Left lung (tissue), 10 donors: ENCODE results near the gene KLHL35. TPM values are rescaled to one million over a fixed set of nuclear protein-coding genes. Genes with fewer than 3 reads are reported as not detected.

Source experiments
- ATAC-seq: fragments of 200-7000 bp; cut with Tn5 transposase; one replicate; pipeline ENCODE4 v1.9.1; 2020; ENCODE audit warnings: moderate library complexity
- DNase-seq, 4 donors: peaks; one replicate each; pipeline ENCODE4 v3.0.0-alpha.2; 2013 to 2020
- H3K27ac ChIP-seq, 2 donors: fragments of 200-600 bp; sonication (generic) in 1 of 2; one replicate each; pipeline versions ENCODE4 v1.5.0 to v1.8.0; 2020 to 2021
- H3K27me3 ChIP-seq, 2 donors: fragments of 200-600 bp; sonication (generic) in 1 of 2; one replicate each; pipeline versions ENCODE4 v1.5.0 to v1.8.0; 2020 to 2021
- H3K36me3 ChIP-seq, 2 donors: fragments of 200-600 bp; sonication (generic) in 1 of 2; one replicate each; pipeline versions ENCODE4 v1.5.0 to v1.8.0; 2020 to 2021
- H3K4me1 ChIP-seq, 2 donors: fragments of 200-600 bp; one replicate each; pipeline ENCODE4 v1.8.0; 2021
- H3K4me3 ChIP-seq, 2 donors: fragments of 200-600 bp; sonication (generic) in 1 of 2; one replicate each; pipeline versions ENCODE4 v1.5.0 to v1.8.0; 2020 to 2021; ENCODE audit warnings: mild to moderate bottlenecking in 1 of 2
- H3K9me3 ChIP-seq, 2 donors: fragments of 200-600 bp; sonication (generic) in 1 of 2; one replicate each; pipeline versions ENCODE4 v1.5.0 to v1.8.0; 2020 to 2021
- intact Hi-C, 2 donors: fragments of 100-400 bp; cut with DNase I; formaldehyde crosslinking; loops; one replicate each; pipeline versions ENCODE4 v1.11.2 to v1.14.2; 2022
- polyA plus RNA-seq, 6 donors: library from polyadenylated mRNA; unstranded; fragments of 120-200 nt; gene quantifications; one replicate each; pipeline ENCODE4 v1.2.1, GENCODE V29; 2013; ENCODE audit not compliant: insufficient read length in 6 of 6
- total RNA-seq, 2 donors: library from RNA; stranded (reverse); fragmentation: NEBNext Ultra II Directional; extraction: Animal tissue kit (Norgen Biotek cat#: 25700); gene quantifications; one replicate each; pipeline ENCODE4 v1.2.1, GENCODE V29; 2021
- TF ChIP-seq, protein P1 (sequence below), 2 donors: fragments of 200-600 bp; sonication (generic) in 1 of 2; IDR thresholded peaks; one replicate each; pipeline versions ENCODE4 v1.5.0 to v1.8.0; 2021; ENCODE audit warnings: antibody characterized with exemption in 2 of 2
- donor health status: DM: no; HTN: yes; CAD: no.
- donor health status: DM: no; HTN: no; CAD: no.

KLHL35 gene
- total and polyA plus RNA-seq, 8 donors: 1.1 to 2.1 (median 1.3) TPM

DNA sequence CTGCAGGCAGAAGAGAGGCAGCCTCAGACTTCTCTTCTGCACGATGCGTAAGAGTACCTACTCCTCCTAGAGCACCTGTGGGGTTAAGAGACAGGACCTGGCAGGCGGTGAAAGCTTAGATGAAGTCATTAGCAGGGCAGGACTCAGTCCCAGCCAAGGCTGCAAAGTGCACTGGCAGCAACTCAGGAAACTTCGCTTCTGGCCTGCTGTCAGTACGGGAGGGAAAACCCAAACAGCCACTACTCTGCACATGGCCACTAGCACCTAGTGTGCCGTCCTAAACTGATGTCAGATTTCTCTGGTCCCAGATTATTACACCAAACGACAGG lies 8.8 kb upstream of the KLHL35 start:
- ATAC-seq (peak; percentile 58), DNase-seq (no peak)
- Histone ChIP-seq H3K9me3 (no peaks in the 10 kb centered on the region), H3K4me1 (no peaks in the 10 kb centered on the region), H3K27me3 (no peaks in the 10 kb centered on the region), H3K27ac (no peak overlapping the region), H3K36me3 (peaks cover 0 to 3% of the 10 kb centered on the region in 2 donors), H3K4me3 (no peak overlapping the region)
- TF ChIP-seq, protein P1, sequence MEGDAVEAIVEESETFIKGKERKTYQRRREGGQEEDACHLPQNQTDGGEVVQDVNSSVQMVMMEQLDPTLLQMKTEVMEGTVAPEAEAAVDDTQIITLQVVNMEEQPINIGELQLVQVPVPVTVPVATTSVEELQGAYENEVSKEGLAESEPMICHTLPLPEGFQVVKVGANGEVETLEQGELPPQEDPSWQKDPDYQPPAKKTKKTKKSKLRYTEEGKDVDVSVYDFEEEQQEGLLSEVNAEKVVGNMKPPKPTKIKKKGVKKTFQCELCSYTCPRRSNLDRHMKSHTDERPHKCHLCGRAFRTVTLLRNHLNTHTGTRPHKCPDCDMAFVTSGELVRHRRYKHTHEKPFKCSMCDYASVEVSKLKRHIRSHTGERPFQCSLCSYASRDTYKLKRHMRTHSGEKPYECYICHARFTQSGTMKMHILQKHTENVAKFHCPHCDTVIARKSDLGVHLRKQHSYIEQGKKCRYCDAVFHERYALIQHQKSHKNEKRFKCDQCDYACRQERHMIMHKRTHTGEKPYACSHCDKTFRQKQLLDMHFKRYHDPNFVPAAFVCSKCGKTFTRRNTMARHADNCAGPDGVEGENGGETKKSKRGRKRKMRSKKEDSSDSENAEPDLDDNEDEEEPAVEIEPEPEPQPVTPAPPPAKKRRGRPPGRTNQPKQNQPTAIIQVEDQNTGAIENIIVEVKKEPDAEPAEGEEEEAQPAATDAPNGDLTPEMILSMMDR (IDR thresholded peaks at IDR 0.05): no peak
- intact Hi-C loops: no loop called here

DNA sequence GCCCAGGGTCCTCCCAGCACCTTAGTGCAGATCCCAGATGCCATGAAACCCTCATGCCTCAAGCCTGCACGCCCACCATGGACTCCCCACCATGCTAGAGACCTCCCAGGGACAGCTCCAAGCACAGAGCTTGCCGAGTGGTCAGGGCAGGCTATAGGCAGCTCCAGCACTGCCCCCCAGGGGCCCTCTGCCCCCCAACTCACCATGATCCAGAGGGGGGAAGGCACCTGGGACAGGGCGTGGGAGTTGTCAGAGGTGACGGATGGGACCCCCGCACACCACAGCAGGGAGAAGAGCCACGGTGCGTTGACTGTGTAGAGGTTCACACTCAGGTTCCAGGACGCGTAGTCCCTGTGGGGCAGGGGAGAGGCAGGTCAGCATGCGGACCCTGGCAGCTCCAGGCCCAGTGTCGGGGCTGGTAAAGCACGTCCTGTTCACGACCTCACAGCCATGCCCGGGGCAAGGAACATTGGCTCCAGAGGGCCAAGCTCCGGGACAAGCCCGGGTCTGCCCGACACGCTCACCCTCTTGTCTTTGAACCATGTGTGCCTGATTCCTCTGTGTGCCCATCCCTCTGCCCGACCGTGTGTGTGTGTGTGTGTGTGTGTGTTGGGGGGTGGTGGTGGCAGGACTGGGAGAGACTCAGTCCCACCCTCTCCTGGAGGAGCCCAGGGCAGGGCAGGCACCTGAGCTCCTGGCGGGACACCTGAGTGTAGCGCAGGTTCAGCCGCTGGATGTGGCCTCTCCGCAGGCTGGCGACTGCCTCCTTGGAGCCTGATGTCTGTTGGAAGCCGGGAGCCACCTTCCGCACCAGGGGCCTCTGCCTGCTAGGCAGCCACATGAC lies 8.2 kb upstream of the KLHL35 start:
- intact Hi-C loops: no loop called here
- H3K4me1 ChIP-seq: no peaks in the 10 kb centered on the region
- no peak overlapping the region for H3K27ac ChIP-seq
- TF ChIP-seq, protein P1 (IDR thresholded peaks at IDR 0.05): no peak
- H3K27me3 ChIP-seq: no peaks in the 10 kb centered on the region
- ATAC-seq (no peak), DNase-seq (no peak)
- H3K36me3 ChIP-seq: peaks cover 0 to 7% of the 10 kb centered on the region in 2 donors
- no peaks in the 10 kb centered on the region for H3K9me3 ChIP-seq
- H3K4me3 ChIP-seq: no peak overlapping the region

DNA sequence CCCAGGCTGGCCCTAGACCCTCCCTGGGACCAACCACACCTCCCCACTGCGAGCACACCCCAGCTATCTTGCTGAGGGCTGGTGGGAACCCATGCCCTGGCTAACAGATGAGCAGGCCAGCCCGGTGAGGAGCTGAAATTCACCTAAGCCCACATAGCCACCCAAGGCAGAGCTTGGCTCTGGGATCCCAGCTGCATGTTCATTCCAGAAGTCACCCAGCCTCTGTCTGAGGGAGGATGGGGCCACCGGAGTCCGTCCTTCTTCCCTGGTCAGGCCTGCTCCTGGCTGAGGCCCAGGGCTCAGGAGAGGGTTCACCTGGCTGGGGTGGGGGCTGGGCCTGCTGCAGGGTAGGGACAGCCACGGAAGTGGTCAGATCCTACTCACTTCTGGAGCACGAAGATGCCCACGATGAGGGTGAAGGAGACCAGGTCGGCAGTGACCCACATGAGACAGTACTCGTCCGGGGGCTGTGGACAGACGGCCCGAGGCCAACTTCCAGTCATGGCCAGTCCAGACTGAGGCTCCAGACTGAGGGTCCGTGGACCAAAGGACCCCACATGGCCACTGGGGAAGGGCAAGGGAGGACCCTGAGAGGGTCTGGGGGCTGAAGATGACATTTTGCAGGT lies 6.6 kb upstream of the KLHL35 start:
- no peak for ATAC-seq
- intact Hi-C loops: no loop called here
- H3K4me1 ChIP-seq: no peaks in the 10 kb centered on the region

DNA sequence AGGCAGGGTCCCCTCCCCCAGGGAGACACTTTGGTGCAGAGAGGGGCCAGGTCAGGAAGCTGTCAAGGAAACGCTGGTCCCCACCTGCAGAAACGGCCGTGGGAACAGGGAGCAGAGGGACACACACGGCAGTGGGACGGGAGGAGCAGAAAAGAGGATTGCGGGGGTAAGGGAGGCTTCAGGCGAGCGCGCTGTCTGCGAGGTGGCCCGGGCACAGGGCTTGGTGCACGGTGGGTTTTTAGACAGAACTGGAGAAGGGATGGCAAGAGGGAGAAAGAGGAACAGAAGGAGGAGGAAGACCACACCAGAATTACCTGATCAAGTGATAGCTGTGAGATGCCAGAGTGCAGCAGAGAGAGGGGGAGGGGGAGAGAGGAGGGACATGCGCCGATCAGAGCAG lies 6.0 kb upstream of the KLHL35 start:
- Histone ChIP-seq H3K4me1 (no peaks in the 10 kb centered on the region), H3K9me3 (no peaks in the 10 kb centered on the region), H3K27ac (no peak overlapping the region), H3K36me3 (peaks cover 0 to 7% of the 10 kb centered on the region in 2 donors), H3K27me3 (no peaks in the 10 kb centered on the region), H3K4me3 (no peak overlapping the region)
- intact Hi-C loops: no loop called here
- no peak for ATAC-seq
- TF ChIP-seq, protein P1 (IDR thresholded peaks at IDR 0.05): no peak
- DNase-seq: peak in 1 of 4 donors; percentile 53

More for the DNA sequence above, 6.6 kb upstream of the KLHL35 start:
- H3K9me3 ChIP-seq: no peaks in the 10 kb centered on the region
- no peak overlapping the region for H3K4me3 ChIP-seq
- no peak overlapping the region for H3K27ac ChIP-seq
- DNase-seq: peak in 1 of 4 donors; percentile 52
- H3K27me3 ChIP-seq: no peaks in the 10 kb centered on the region
- peaks cover 0 to 7% of the 10 kb centered on the region in 2 donors for H3K36me3 ChIP-seq
- TF ChIP-seq, protein P1 (IDR thresholded peaks at IDR 0.05): no peak

DNA sequence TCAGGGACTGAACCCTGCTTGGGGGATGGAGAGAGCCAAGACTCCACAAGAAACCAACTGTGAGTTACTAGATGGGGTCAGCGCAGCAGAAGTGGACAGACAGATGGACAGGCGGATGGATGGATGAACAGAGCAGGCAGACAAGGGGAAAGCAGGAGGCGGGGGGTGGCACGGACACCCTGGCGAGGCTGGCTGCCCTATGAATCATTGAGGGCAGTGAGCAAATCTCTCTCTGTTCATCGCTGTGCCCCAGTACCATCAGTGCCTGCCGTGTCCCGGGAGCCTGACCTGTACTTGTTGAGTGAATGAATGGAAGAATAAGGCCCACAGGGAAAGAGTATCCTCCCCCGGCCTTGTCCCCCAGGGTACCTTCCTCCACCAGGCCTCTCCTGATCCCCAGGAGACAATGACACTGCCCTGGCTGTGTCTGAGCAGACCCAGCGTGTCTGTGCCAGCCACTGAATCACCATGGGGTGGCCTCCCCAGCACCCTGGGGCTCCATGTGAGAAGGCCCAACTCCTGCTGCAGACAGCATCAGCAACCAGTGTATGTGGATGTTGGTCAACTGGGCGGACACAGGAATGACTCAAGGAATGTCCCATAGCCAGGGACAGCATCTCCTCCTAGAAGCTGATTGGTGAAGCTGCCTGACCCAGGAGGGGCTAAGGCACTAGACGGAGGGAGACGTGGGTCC lies 5.1 kb upstream of the KLHL35 start:
- H3K4me3 ChIP-seq: no peak overlapping the region
- peaks cover 0 to 5% of the 10 kb centered on the region in 2 donors for H3K27me3 ChIP-seq
- H3K36me3 ChIP-seq: peaks cover 0 to 7% of the 10 kb centered on the region in 2 donors

More for the DNA sequence above, 5.1 kb upstream of the KLHL35 start:
- DNase-seq (peak in 1 of 4 donors; percentile 31), ATAC-seq (no peak)
- TF ChIP-seq, protein P1 (IDR thresholded peaks at IDR 0.05): no peak
- no peaks in the 10 kb centered on the region for H3K9me3 ChIP-seq
- no peaks in the 10 kb centered on the region for H3K4me1 ChIP-seq
- H3K27ac ChIP-seq: no peak overlapping the region
- intact Hi-C loops: no loop called here
